K562 (cell line): Measurements from ENCODE around the gene KLF5. TPM values are rescaled to one million over a fixed set of nuclear protein-coding genes. Genes with fewer than 3 reads are reported as not detected.

ENCODE experiments used
- ETV1 ChIP-seq: fragments of 450-650 bp; conservative IDR thresholded peaks from 2 replicates; pipeline ENCODE4 v1.6.1; 2016; ENCODE audit warnings: missing genetic modification characterization, control low read depth, low read depth, missing compliant biosample characterization
- ZNF407 ChIP-seq: fragments of 450-650 bp; IDR thresholded peaks from 2 replicates; pipeline ENCODE4 v1.6.1; 2016; ENCODE audit warnings: low read depth
- polyA plus RNA-seq, 8 experiments: library from polyadenylated mRNA; depleted of rRNA in 4 of 8; stranded (reverse) in 5 of 8; unstranded in 3 of 8; fragments of >200 nt; fragmentation: Nextera tagmentation in 2 of 8; fragmentation: Illumina TruSeq in 1 of 8; extraction: Ambion mirVana in 2 of 8; extraction: Trizol in 1 of 8; gene quantifications; 2 replicates each; pipeline versions ENCODE4 v1.2.1 to v1.2.3, GENCODE V29; 2011 to 2014; ENCODE audit warnings: inconsistent platforms in 1 of 8, missing spikeins in 1 of 8
- total RNA-seq, 7 experiments: library from RNA; depleted of rRNA in 6 of 7; stranded (reverse); fragments of >200 nt in 6 of 7; fragmentation: Illumina TruSeq in 2 of 7; extraction: Trizol in 2 of 7; gene quantifications; 2 replicates each; pipeline versions ENCODE4 v1.2.1 to v1.2.3, GENCODE V29; 2011 to 2021; ENCODE audit warnings: low replicate concordance in 1 of 7

The KLF5 gene
- total and polyA plus RNA-seq, 9 of the 15 experiments (the other 6 are each of a cell fraction or from before 2014, with no cell fraction given) = 0.17 to 1.0 (median 0.36) TPM

- TF ChIP-seq ZNF407 (no peak), ETV1 (tag) (no peak)
Measured at GRCh38 chr13:73039201-73040108, 19.4 kb upstream of the KLF5 start (continued).
